K562 (cell line): ENCODE results near the gene MRPS15. TPM values are rescaled to one million over a fixed set of nuclear protein-coding genes. Genes with fewer than 3 reads are reported as not detected.

Experiments used
- ATAC-seq: fragments of 200-7000 bp; cut with Tn5 transposase; 3 replicates; pipeline ENCODE4 v1.9.1; 2020; ENCODE audit warnings: moderate library complexity
- BruUV-seq: library from RNA; stranded (reverse); fragments of 400-500 nt; replicated peaks from 2 replicates; lab custom pipeline; 2021; lab: Mats Ljungman, UMichigan
- CTCF ChIA-PET: fragments of 300-600 bp; formaldehyde crosslinking; extraction: SDS; loops from one replicate; lab custom pipeline; 2021; ENCODE audit warnings: low intra/inter-chr PET ratio; lab: Yijun Ruan, JAX
- POLR2A ChIA-PET: fragments of 300-600, 350-650 bp; sonication (Branson Sonifier 250); formaldehyde crosslinking; extraction: SDS; loops from one replicate; lab custom pipeline; 2021; ENCODE audit warnings: antibody characterized with exemption, inconsistent platforms; lab: Yijun Ruan, JAX
- DNase-seq, 4 experiments: peaks; one replicate each; pipeline versions ENCODE4 v3.0.0 to v3.0.0-alpha.2; 2011 to 2018; ENCODE audit warnings: low spot score in 3 of 4, mixed read lengths in 3 of 4; ENCODE audit errors: extremely low read depth in 1 of 4
- FAIRE-seq: peaks from 2 replicates; lab custom pipeline; 2011; peaks lifted over from hg19 to GRCh38; lab: Jason Lieb, UNC
- H2AFZ ChIP-seq: 2 replicates; pipeline ENCODE4 v1.6.0; 2011; ENCODE audit warnings: low read depth, low read length, control low read depth, inconsistent platforms
- H3K27ac ChIP-seq: fragments of 200-600 bp; 3 replicates; pipeline ENCODE4 v1.8.0; 2011; ENCODE audit warnings: low read depth, mild to moderate bottlenecking, control low read depth, inconsistent platforms, low read length, moderate library complexity, mixed read lengths; ENCODE audit errors: extremely low read depth
- H3K27me3 ChIP-seq, 2 experiments: fragments of 300-600 bp in 1 of 2; 2 replicates in 1 of 2; 3 replicates in 1 of 2; pipeline versions ENCODE4 v1.6.0 to v1.8.0; 2011; ENCODE audit warnings: inconsistent platforms in 2 of 2, low read length in 2 of 2, mild to moderate bottlenecking in 1 of 2, mixed read lengths in 1 of 2, moderate library complexity in 1 of 2; ENCODE audit not compliant: control insufficient read depth in 2 of 2, insufficient read depth in 2 of 2
- H3K36me3 ChIP-seq: fragments of 300-600 bp; 3 replicates; pipeline ENCODE4 v1.8.0; 2011; ENCODE audit warnings: mild to moderate bottlenecking, low read length, inconsistent platforms; ENCODE audit not compliant: control insufficient read depth, insufficient read depth
- H3K4me1 ChIP-seq, 2 experiments: fragments of 200-600 bp in 1 of 2; replicated peaks in 1 of 2; 2 replicates in 1 of 2; 3 replicates in 1 of 2; pipeline versions ENCODE4 v1.5.1 to v1.8.0; 2011; ENCODE audit warnings: inconsistent platforms in 2 of 2, low read length in 2 of 2, mild to moderate bottlenecking in 1 of 2, mixed read lengths in 1 of 2, moderate library complexity in 1 of 2; ENCODE audit not compliant: control insufficient read depth in 2 of 2, insufficient read depth in 2 of 2
- H3K4me2 ChIP-seq: 2 replicates; pipeline ENCODE4 v1.6.1; 2011; ENCODE audit warnings: low read length, control low read depth, inconsistent platforms, mixed read lengths; ENCODE audit not compliant: insufficient read depth
- H3K4me3 ChIP-seq: fragments of 200-600 bp; sonication (generic), shearing (Covaris generic); 2 replicates; pipeline ENCODE4 v1.5.1; 2016; ENCODE audit warnings: control low read depth, inconsistent platforms
- H3K79me2 ChIP-seq: fragments of 200-600 bp; 3 replicates; pipeline ENCODE4 v1.8.0; 2011; ENCODE audit warnings: low read length, inconsistent platforms; ENCODE audit not compliant: control insufficient read depth, insufficient read depth
- H3K9ac ChIP-seq, 2 experiments: 2 replicates each; pipeline versions ENCODE4 v1.6.0 to v1.6.1; 2011; ENCODE audit warnings: low read depth in 2 of 2, low read length in 2 of 2, control low read depth in 1 of 2, inconsistent platforms in 1 of 2, mild to moderate bottlenecking in 1 of 2, mixed read lengths in 1 of 2; ENCODE audit not compliant: insufficient read depth in 1 of 2
- H3K9me1 ChIP-seq: one replicate; pipeline ENCODE4 v1.6.0; 2011; ENCODE audit warnings: inconsistent platforms, mild to moderate bottlenecking, low read length, moderate library complexity; ENCODE audit not compliant: control insufficient read depth, insufficient read depth
- H3K9me3 ChIP-seq: replicated peaks from 2 replicates; pipeline ENCODE4 v1.5.1; 2011; ENCODE audit warnings: low read depth, low read length, inconsistent platforms; ENCODE audit not compliant: control insufficient read depth, insufficient read depth
- H4K20me1 ChIP-seq: replicated peaks from 2 replicates; pipeline ENCODE4 v1.6.1; 2011; ENCODE audit warnings: low read length, inconsistent platforms, mixed read lengths; ENCODE audit not compliant: control insufficient read depth, insufficient read depth
- FOSL1 ChIP-seq: fragments of 200-800 bp; sonication (Bioruptor generic); conservative IDR thresholded peaks from 2 replicates; pipeline ENCODE4 v1.6.1; 2016; ENCODE audit warnings: missing genetic modification characterization, missing compliant biosample characterization
- GABPB2 ChIP-seq: fragments of 250-450 bp; sonication (Bioruptor Pico); conservative IDR thresholded peaks from 2 replicates; pipeline ENCODE4 v1.5.1; 2021; ENCODE audit warnings: mild to moderate bottlenecking
- MCM3 ChIP-seq: fragments of 450-650 bp; IDR thresholded peaks from 2 replicates; pipeline ENCODE4 v1.6.1; 2016
- RBFOX2 ChIP-seq: fragments of 200-400 bp; formaldehyde crosslinking; IDR thresholded peaks from 2 replicates; pipeline ENCODE4 v1.6.1; 2017; ENCODE audit warnings: low read depth, mild to moderate bottlenecking, low read length, moderate library complexity
- ZBTB12 ChIP-seq: fragments of 250-450 bp; sonication (Bioruptor Pico); IDR thresholded peaks from 2 replicates; pipeline ENCODE4 v1.4.0; 2020
- ZBTB5 ChIP-seq: fragments of 450-650 bp; IDR thresholded peaks from 2 replicates; pipeline ENCODE4 v1.6.1; 2017; ENCODE audit warnings: antibody characterized with exemption
- ZKSCAN1 ChIP-seq: fragments of 150-350 bp; IDR thresholded peaks from 2 replicates; pipeline ENCODE4 v1.6.1; 2016; ENCODE audit warnings: low read depth, low read length
- ZNF24 ChIP-seq: fragments of 450-650 bp; IDR thresholded peaks from 2 replicates; pipeline ENCODE4 v1.6.1; 2016
- WGBS: fragments of 100-300 bp; shearing (Covaris generic); methylation state at CpG from one replicate; pipeline ENCODE4 v1.1.6; 2016; ENCODE audit warnings: low coverage, mixed read lengths; ENCODE audit not compliant: insufficient coverage; ENCODE audit errors: missing lambda C conversion rate; 5-methylcytosine and 5-hydroxymethylcytosine counted together
- in situ Hi-C: fragments of 300-500 bp; cut with MboI; formaldehyde crosslinking; loops from 4 replicates; pipeline ENCODE4 v1.15.0; 2018; ENCODE audit warnings: inconsistent platforms, mixed read lengths
- intact Hi-C: fragments of 100-400 bp; cut with micrococcal nuclease; formaldehyde crosslinking; loops from 2 replicates; pipeline ENCODE4 v1.14.2; 2022
- polyA plus RNA-seq, 8 experiments: library from polyadenylated mRNA; depleted of rRNA in 4 of 8; stranded (reverse) in 5 of 8; unstranded in 3 of 8; fragments of >200 nt; fragmentation: Nextera tagmentation in 2 of 8; fragmentation: Illumina TruSeq in 1 of 8; extraction: Ambion mirVana in 2 of 8; extraction: Trizol in 1 of 8; gene quantifications; 2 replicates each; pipeline versions ENCODE4 v1.2.1 to v1.2.3, GENCODE V29; 2011 to 2014; ENCODE audit warnings: inconsistent platforms in 1 of 8, missing spikeins in 1 of 8
- total RNA-seq, 7 experiments: library from RNA; depleted of rRNA in 6 of 7; stranded (reverse); fragments of >200 nt in 6 of 7; fragmentation: Illumina TruSeq in 2 of 7; extraction: Trizol in 2 of 7; gene quantifications; 2 replicates each; pipeline versions ENCODE4 v1.2.1 to v1.2.3, GENCODE V29; 2011 to 2021; ENCODE audit warnings: low replicate concordance in 1 of 7
- TF ChIP-seq, protein P1 (sequence below): sonication (generic); formaldehyde crosslinking; IDR thresholded peaks from 2 replicates; pipeline ENCODE4 v1.8.1; 2023; ENCODE audit warnings: mild to moderate bottlenecking, missing genetic modification reagents
- TF ChIP-seq, protein P2 (sequence below), 2 experiments: fragments of 450-650 bp in 1 of 2; sonication (generic) in 1 of 2; formaldehyde crosslinking in 1 of 2; IDR thresholded peaks in 1 of 2; conservative IDR thresholded peaks in 1 of 2; 2 replicates each; pipeline versions ENCODE4 v1.6.1 to v1.8.1; 2016 to 2023; ENCODE audit warnings: mild to moderate bottlenecking in 2 of 2, moderate library complexity in 2 of 2, inconsistent platforms in 1 of 2, missing genetic modification reagents in 1 of 2
- TF ChIP-seq, protein P3 (sequence below): fragments of 250-450 bp; sonication (Bioruptor Pico); IDR thresholded peaks from 2 replicates; pipeline ENCODE4 v1.8.0; 2021; ENCODE audit warnings: moderate library complexity, mild to moderate bottlenecking, inconsistent platforms

The MRPS15 gene
- total and polyA plus RNA-seq, 9 of the 15 experiments (the other 6 are each of a cell fraction or from before 2014, with no cell fraction given): 62.9 to 286 (median 149) TPM

DNA sequence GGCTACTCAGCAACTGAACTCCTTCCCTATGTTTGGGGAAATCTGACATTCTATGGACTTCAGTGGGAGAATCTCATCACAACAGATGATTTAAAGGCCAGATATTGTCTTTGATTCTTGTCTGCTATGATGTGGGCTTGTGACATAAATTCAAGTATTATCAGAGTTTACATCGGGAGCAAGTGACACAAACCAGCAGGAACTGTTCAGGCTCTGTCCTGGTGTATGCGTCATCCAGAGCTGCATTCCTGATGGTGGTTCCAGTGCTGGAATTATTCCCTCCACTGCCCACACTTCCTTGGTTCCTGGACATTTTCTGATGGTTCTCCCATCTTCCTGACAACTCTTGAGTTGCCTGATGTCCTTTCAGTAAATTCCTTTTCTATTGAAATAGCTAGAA is 55.7 kb downstream of the MRPS15 start:
- Histone ChIP-seq H3K27ac (no peak overlapping the region), H3K9ac (no peak overlapping the region), H3K9me3 (0 out of 2 replicates have a peak, but pooled peaks cover 4% of the 10 kb centered on the region), H3K4me1 (peaks cover 7 to 8% of the 10 kb centered on the region in 2 experiments; a peak in 3 of 5 replicates), H3K4me2 (no peak overlapping the region), H4K20me1 (no peaks in the 10 kb centered on the region), H3K36me3 (peaks cover 7% of the 10 kb centered on the region; the same call in 1 of the 3 replicates), H3K4me3 (no peak overlapping the region), H3K9me1 (no peaks in the 10 kb centered on the region), H2AFZ (0 out of 2 replicates have a peak overlapping the region, but pooled peaks have one; percentile 15), H3K27me3 (no peaks in the 10 kb centered on the region), H3K79me2 (no peaks in the 10 kb centered on the region)
- ATAC-seq (no peak), DNase-seq (no peak), FAIRE-seq (no peak)
- intact Hi-C loops: no loop called here
- TF ChIP-seq MCM3 (no peak), ZBTB12 (CRISPR knock-in tag) (no peak), RBFOX2 (no peak), FOSL1 (tag) (peak; percentile 50), ZBTB5 (no peak), ZNF24 (no peak), GABPB2 (CRISPR knock-in tag) (no peak), ZKSCAN1 (no peak)
- TF ChIP-seq, protein P1, sequence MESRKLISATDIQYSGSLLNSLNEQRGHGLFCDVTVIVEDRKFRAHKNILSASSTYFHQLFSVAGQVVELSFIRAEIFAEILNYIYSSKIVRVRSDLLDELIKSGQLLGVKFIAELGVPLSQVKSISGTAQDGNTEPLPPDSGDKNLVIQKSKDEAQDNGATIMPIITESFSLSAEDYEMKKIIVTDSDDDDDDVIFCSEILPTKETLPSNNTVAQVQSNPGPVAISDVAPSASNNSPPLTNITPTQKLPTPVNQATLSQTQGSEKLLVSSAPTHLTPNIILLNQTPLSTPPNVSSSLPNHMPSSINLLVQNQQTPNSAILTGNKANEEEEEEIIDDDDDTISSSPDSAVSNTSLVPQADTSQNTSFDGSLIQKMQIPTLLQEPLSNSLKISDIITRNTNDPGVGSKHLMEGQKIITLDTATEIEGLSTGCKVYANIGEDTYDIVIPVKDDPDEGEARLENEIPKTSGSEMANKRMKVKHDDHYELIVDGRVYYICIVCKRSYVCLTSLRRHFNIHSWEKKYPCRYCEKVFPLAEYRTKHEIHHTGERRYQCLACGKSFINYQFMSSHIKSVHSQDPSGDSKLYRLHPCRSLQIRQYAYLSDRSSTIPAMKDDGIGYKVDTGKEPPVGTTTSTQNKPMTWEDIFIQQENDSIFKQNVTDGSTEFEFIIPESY (CRISPR knock-in tag): no peak
- TF ChIP-seq, protein P2, sequence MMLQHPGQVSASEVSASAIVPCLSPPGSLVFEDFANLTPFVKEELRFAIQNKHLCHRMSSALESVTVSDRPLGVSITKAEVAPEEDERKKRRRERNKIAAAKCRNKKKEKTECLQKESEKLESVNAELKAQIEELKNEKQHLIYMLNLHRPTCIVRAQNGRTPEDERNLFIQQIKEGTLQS (IDR thresholded peaks at IDR 0.05): 0 out of 2 replicates have a peak, but pooled peaks have one; percentile 26
- TF ChIP-seq, protein P2 (CRISPR knock-in tag; conservative IDR thresholded peaks at IDR 0.05): no peak
- TF ChIP-seq, protein P3, sequence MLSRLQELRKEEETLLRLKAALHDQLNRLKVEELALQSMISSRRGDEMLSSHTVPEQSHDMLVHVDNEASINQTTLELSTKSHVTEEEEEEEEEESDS: no peak
- POLR2A ChIA-PET: interaction anchor here (0.7 to 2.5 kb wide), 3 partner anchors 10 to 273 kb away, joined by 3 to 23 read pairs (median 10); partner anchors contain the start of gene LSM10
- CTCF ChIA-PET: interaction anchor here (0.7 kb wide), 1 partner anchor 13 kb away, joined by 3 read pairs; no protein-coding TSS in a partner anchor
- in situ Hi-C loops: no loop called here
- WGBS: 40% methylated on average over 2 of the region's 2 CpGs
- BruUV-seq: no TSS peak
